ENCODE measurements around the gene TANC1. TPM values are rescaled to one million over a fixed set of nuclear protein-coding genes. Genes with fewer than 3 reads are reported as not detected.

The TANC1 gene
- total and polyA plus RNA-seq, 2 experiments from 2014 or later, result 2.8 to 9.5 TPM

GRCh38 chr2:159065891-159066290 is 97.5 kb downstream of the TANC1 start (continued):
- no peak for TF ChIP-seq ZNF462 (CRISPR knock-in tag; IDR thresholded peaks at IDR 0.05)
- TF ChIP-seq ZNF114 (CRISPR knock-in tag; IDR thresholded peaks at IDR 0.05), result no peak
- TF ChIP-seq CREB1 (CRISPR knock-in tag; IDR thresholded peaks at IDR 0.05; ENCODE audit: low read depth), result no peak
- TF ChIP-seq REST (IDR thresholded peaks at IDR 0.05; ENCODE audit: unreplicated experiment), result no peak
- TF ChIP-seq ETS1 (IDR thresholded peaks at IDR 0.05), result no peak
- no peak for TF ChIP-seq EZH2 (IDR thresholded peaks at IDR 0.05; ENCODE audit: low read depth, unreplicated experiment)
- no peak for TF ChIP-seq EZH2phosphoT487 (IDR thresholded peaks at IDR 0.05; ENCODE audit: unreplicated experiment)
- TF ChIP-seq JUNB (IDR thresholded peaks at IDR 0.05; ENCODE audit: unreplicated experiment), result no peak
- no peak for TF ChIP-seq ZNF331 (CRISPR knock-in tag; IDR thresholded peaks at IDR 0.05; ENCODE audit: low read depth)
- TF ChIP-seq NANOG (IDR thresholded peaks at IDR 0.05; ENCODE audit: borderline replicate concordance), result no peak
